HCT116 (cell line): ENCODE data around the gene KCNJ1. TPM values are rescaled to one million over a fixed set of nuclear protein-coding genes. Genes with fewer than 3 reads are reported as not detected.

Source experiments
- ATAC-seq: fragments of 200-7000 bp; cut with Tn5 transposase; 2 replicates; pipeline ENCODE4 v1.9.1; 2020; ENCODE audit warnings: mild to moderate bottlenecking, moderate library complexity
- BruUV-seq: library from RNA; stranded (reverse); fragments of 400-500 nt; replicated peaks from 2 replicates; lab custom pipeline; 2021; lab: Mats Ljungman, UMichigan
- CTCF ChIA-PET: fragments of 300-600 bp; sonication (Branson Sonifier 250); formaldehyde crosslinking; loops from one replicate; lab custom pipeline; 2021; ENCODE audit warnings: antibody characterized with exemption; lab: Charles Lee
- POLR2A ChIA-PET: fragments of 300-600, 350-600 bp; sonication (Branson Sonifier 250); formaldehyde crosslinking; loops from one replicate; lab custom pipeline; 2021; ENCODE audit warnings: antibody characterized with exemption; lab: Charles Lee
- RAD21 ChIA-PET, 2 experiments: fragments of 300-600 bp; sonication (Branson Sonifier 250); formaldehyde crosslinking; loops; one replicate each; lab custom pipeline; 2023; ENCODE audit warnings: low total read pairs in 2 of 2; ENCODE audit not compliant: uncharacterized antibody in 2 of 2, unreplicated experiment in 2 of 2, low non-redundant PET in 1 of 2; lab: Charles Lee
- DNase-seq: peaks from one replicate; pipeline ENCODE4 v3.0.0-alpha.2; 2010; ENCODE audit warnings: low read depth, low spot score
- H2AFZ ChIP-seq: fragments of 200-600 bp; shearing (Covaris generic), sonication (generic); 2 replicates; pipeline ENCODE4 v1.6.1; 2017; ENCODE audit warnings: low read depth, mixed run types, mixed read lengths, antibody characterized with exemption, low read length; ENCODE audit not compliant: poor library complexity, severe bottlenecking
- H3K27ac ChIP-seq: 2 replicates; pipeline ENCODE4 v1.5.1; 2012; ENCODE audit warnings: low read depth, low read length
- H3K27me3 ChIP-seq: fragments of 200-600 bp; sonication (generic); 2 replicates; pipeline ENCODE4 v1.6.1; 2016; ENCODE audit warnings: mixed run types, low read length, mixed read lengths; ENCODE audit not compliant: insufficient read depth
- H3K36me3 ChIP-seq, 2 experiments: fragments of 200-500 bp in 1 of 2; fragments of 200-600 bp in 1 of 2; sonication (Bioruptor generic) in 1 of 2; sonication (generic) in 1 of 2; 2 replicates each; pipeline versions ENCODE4 v1.5.1 to v1.6.1; 2014 to 2016; ENCODE audit warnings: low read length in 2 of 2, inconsistent platforms in 1 of 2, mixed read lengths in 1 of 2, mixed run types in 1 of 2; ENCODE audit not compliant: insufficient read depth in 2 of 2, control insufficient read depth in 1 of 2
- H3K4me1 ChIP-seq, 2 experiments: fragments of 200-600 bp in 1 of 2; sonication (generic) in 1 of 2; 2 replicates each; pipeline versions ENCODE4 v1.5.1 to v1.6.1; 2012 to 2017; ENCODE audit warnings: low read length in 2 of 2, inconsistent platforms in 1 of 2, mild to moderate bottlenecking in 1 of 2, mixed read lengths in 1 of 2, mixed run types in 1 of 2, moderate library complexity in 1 of 2; ENCODE audit not compliant: insufficient read depth in 2 of 2, control insufficient read depth in 1 of 2
- H3K4me2 ChIP-seq: fragments of 200-600 bp; sonication (generic); 2 replicates; pipeline ENCODE4 v1.6.1; 2017; ENCODE audit warnings: mixed run types, low read length, mixed read lengths
- H3K4me3 ChIP-seq, 2 experiments: fragments of 200-600 bp in 1 of 2; sonication (generic) in 1 of 2; replicated peaks in 1 of 2; 2 replicates each; pipeline ENCODE4 v1.5.1; 2011 to 2016; ENCODE audit warnings: low read length in 2 of 2, control low read depth in 1 of 2, low read depth in 1 of 2, mild to moderate bottlenecking in 1 of 2, mixed read lengths in 1 of 2, mixed run types in 1 of 2
- H3K79me2 ChIP-seq: fragments of 200-600 bp; sonication (generic); 2 replicates; pipeline ENCODE4 v1.6.1; 2017; ENCODE audit warnings: mild to moderate bottlenecking, mixed run types, low read length, moderate library complexity, mixed read lengths; ENCODE audit not compliant: insufficient read depth
- H3K9ac ChIP-seq: fragments of 200-600 bp; sonication (generic); 2 replicates; pipeline ENCODE4 v1.6.1; 2016; ENCODE audit warnings: low read length, mixed read lengths
- H3K9me2 ChIP-seq: fragments of 200-600 bp; sonication (generic), shearing (Covaris generic); 2 replicates; pipeline ENCODE4 v1.6.1; 2017; ENCODE audit warnings: mixed run types, mild to moderate bottlenecking, moderate library complexity; ENCODE audit not compliant: insufficient read depth
- H3K9me3 ChIP-seq, 2 experiments: fragments of 200-500 bp in 1 of 2; fragments of 200-600 bp in 1 of 2; sonication (Bioruptor generic) in 1 of 2; sonication (generic) in 1 of 2; 2 replicates each; pipeline ENCODE4 v1.6.1; 2014 to 2017; ENCODE audit warnings: low read length in 2 of 2, mixed read lengths in 2 of 2, inconsistent platforms in 1 of 2, low read depth in 1 of 2, mild to moderate bottlenecking in 1 of 2, mixed run types in 1 of 2, moderate library complexity in 1 of 2; ENCODE audit not compliant: control insufficient read depth in 1 of 2, insufficient read depth in 1 of 2
- H4K20me1 ChIP-seq: fragments of 200-600 bp; sonication (generic), shearing (Covaris generic); 2 replicates; pipeline ENCODE4 v1.6.1; 2017; ENCODE audit warnings: mixed run types, mild to moderate bottlenecking, moderate library complexity; ENCODE audit not compliant: insufficient read depth
- ATF3 ChIP-seq: IDR thresholded peaks from 2 replicates; pipeline ENCODE4 v1.6.1; 2012
- EZH2phosphoT487 ChIP-seq: fragments of 200-600 bp; IDR thresholded peaks from 2 replicates; pipeline ENCODE4 v1.6.1; 2018; ENCODE audit warnings: antibody characterized with exemption, borderline replicate concordance
- JUND ChIP-seq: IDR thresholded peaks from 2 replicates; pipeline ENCODE4 v1.6.1; 2012
- POLR2A ChIP-seq: IDR thresholded peaks from 2 replicates; pipeline ENCODE4 v1.7.0; 2011; ENCODE audit warnings: borderline replicate concordance; ENCODE audit not compliant: insufficient read depth, insufficient read length; ENCODE audit errors: extremely low read depth
- RAD21 ChIP-seq: IDR thresholded peaks from 2 replicates; pipeline ENCODE4 v1.6.1; 2012; ENCODE audit warnings: low read depth, mild to moderate bottlenecking
- REST ChIP-seq: IDR thresholded peaks from 2 replicates; pipeline ENCODE4 v1.6.1; 2012; ENCODE audit warnings: low read depth
- SIN3A ChIP-seq: IDR thresholded peaks from 2 replicates; pipeline ENCODE4 v1.6.1; 2012; ENCODE audit warnings: low read depth
- SRF ChIP-seq: IDR thresholded peaks from 2 replicates; pipeline ENCODE4 v1.6.1; 2012; ENCODE audit warnings: low read depth
- ZFX ChIP-seq: fragments of 450-650 bp; IDR thresholded peaks from 2 replicates; pipeline ENCODE4 v1.6.1; 2017
- intact Hi-C: fragments of 100-400 bp; cut with micrococcal nuclease; formaldehyde crosslinking; loops from 2 replicates; pipeline ENCODE4 v1.10.0; 2022
- total RNA-seq: library from RNA; stranded (reverse); gene quantifications from one replicate; pipeline ENCODE4 v1.2.1, GENCODE V29; 2021; ENCODE audit not compliant: unreplicated experiment

KCNJ1 gene
- total RNA-seq, 1 experiment from 2014 or later, result 0.15 TPM

- Histone ChIP-seq H3K27me3 (no peaks in the 10 kb centered on the region), H2AFZ (no peak overlapping the region), H3K4me1 (no peaks in the 10 kb centered on the region), H3K9me3 (no peaks in the 10 kb centered on the region), H3K9me2 (no peaks in the 10 kb centered on the region), H3K79me2 (no peaks in the 10 kb centered on the region), H4K20me1 (no peaks in the 10 kb centered on the region), H3K36me3 (no peaks in the 10 kb centered on the region), H3K4me2 (no peak overlapping the region), H3K9ac (no peak overlapping the region), H3K4me3 (no peak overlapping the region), H3K27ac (no peak overlapping the region)
- ChIA-PET POLR2A (no interaction called here), CTCF (interaction anchor here (0.8 to 1.6 kb wide), 3 partner anchors 21 to 51 kb away, joined by 3 to 4 read pairs (median 3); no protein-coding TSS in a partner anchor), RAD21 (no interaction called here)
- DNase-seq (no peak), ATAC-seq (no peak)
- BruUV-seq, result no TSS peak
- TF ChIP-seq SRF (no peak), ATF3 (no peak), REST (no peak), EZH2phosphoT487 (no peak), RAD21 (no peak), SIN3A (no peak), JUND (no peak), POLR2A (no peak), ZFX (no peak)
- intact Hi-C loops, result no loop called here
Measured at GRCh38 chr11:128827191-128827893, 39.8 kb downstream of the KCNJ1 start.
